Left renal cortex interstitium (tissue), 4 donors: Measurements from ENCODE around the gene SLC27A6. TPM values are rescaled to one million over a fixed set of nuclear protein-coding genes. Genes with fewer than 3 reads are reported as not detected.

Experiments
- DNase-seq, 4 donors: peaks; one replicate each; pipeline ENCODE4 v3.0.0-alpha.2; 2013; ENCODE audit warnings: low read depth in 4 of 4, low spot score in 2 of 4, missing footprints in 1 of 4
- polyA plus RNA-seq, 4 donors: library from polyadenylated mRNA; unstranded; fragments of 120-200 nt; gene quantifications; one replicate each; pipeline ENCODE4 v1.2.1, GENCODE V29; 2013; ENCODE audit not compliant: insufficient read length in 4 of 4

SLC27A6 gene
- polyA plus RNA-seq, 4 donors: 1.0 to 1.8 (median 1.3) TPM

DNA sequence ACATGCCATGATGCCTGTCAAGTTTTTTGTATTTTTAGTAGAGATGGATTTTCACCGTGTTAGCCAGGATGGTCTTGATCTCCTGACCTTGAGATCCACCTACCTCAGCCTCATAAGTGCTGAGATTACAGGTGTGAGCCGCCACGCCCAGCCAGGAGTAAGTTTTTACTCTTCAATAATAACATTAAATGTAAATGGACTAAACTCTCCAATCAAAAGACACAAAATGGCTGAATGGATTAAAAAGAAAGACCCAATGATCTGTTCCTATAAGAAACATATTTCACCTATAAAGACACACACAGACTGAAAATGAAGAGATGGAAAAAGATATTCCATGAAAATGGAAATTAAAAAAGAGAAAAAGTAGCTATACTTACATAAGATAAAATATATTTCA lies 92.0 kb downstream of the SLC27A6 start:
- DNase-seq: no peak

DNA sequence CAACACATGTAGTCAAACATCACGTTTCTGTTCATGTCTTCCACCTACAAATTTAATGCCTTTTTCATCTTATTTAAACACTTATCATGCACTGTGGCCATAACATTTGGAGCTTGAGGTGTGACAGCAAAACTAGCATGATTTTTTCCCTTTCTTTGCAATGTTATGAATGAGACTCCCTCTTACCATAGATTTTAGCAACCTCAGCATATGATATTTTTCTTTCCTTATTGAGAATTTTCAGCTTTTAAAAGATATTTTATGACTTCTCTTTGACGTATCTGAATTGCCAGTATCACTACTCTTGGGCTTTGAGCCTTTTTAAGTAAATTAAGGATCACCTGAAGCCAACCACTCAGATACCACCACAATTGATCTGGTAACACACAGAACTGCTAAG lies 96.6 kb downstream of the SLC27A6 start:
- DNase-seq: no peak

DNA sequence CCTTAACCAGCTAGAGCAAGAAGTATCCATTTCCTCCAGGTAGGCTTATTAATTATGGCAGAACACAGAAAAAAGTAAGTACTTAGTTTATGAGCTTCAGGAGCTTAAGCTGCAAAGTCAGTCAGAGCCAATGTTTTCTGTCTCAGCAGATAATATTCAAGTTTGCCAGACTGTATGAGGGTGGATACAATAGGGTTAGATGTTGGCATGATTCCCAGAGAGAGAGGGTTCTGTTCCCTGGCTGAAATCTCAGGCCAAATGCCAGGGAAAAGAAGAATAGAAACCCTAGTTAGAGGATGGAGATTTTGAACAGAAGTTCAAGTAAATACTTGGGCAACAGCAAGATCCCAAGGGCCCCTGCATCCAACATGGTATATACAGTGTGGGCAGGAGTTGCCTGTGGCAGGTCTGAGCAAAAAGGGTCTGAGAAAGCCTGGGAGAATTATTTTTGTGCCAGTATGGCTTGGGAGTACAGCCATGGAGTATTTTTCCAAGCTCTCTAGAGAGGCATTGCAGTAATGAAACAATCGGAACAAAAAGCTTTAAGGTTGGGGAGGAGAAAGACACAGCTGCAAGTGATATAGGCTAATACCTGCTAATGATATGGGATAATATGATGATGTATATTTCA lies 98.3 kb downstream of the SLC27A6 start:
- no peak for DNase-seq

DNA sequence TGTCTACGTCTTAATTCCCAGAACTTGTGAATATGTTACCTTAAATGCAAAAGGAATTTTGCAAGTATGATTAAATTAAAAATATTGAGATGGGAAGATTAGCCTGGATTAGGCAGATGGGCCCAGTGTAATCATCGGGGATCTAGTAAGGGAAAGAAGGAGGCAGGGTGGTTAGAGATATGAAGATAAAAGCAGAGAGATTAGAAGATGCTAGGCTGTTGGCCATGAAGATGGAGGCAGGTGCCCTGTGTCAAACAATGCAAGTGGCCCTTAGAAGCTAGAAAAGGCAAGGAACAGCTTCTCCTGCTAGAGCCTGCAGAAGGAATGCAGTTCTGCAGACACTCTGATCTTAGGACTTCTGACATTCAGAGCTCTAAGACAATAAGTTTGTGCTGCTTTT lies 100.4 kb downstream of the SLC27A6 start:
- DNase-seq: no peak

DNA sequence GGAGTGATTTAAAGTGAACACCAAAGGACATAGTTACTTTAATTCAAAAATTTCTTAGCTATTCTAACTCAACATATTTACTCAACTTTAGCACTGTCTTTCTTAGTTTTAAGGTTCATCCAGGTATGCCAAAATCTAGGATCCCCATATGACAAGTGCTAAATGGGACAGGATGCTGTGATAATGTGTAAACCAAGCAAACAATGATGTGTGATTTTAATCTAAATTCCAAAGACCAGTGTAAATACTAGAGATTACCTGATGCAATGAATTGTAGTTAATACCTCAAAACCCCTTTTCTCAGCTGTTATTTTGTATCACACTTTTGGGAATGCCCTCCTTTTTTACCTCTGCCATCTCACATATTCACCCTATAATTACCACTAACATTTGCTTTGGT lies 102.5 kb downstream of the SLC27A6 start:
- no peak for DNase-seq

GRCh38 chr5:129069292-129069691 lies 104.0 kb downstream of the SLC27A6 start:
- no peak for DNase-seq

GRCh38 chr5:129073111-129073510 lies 107.8 kb downstream of the SLC27A6 start:
- no peak for DNase-seq

DNA sequence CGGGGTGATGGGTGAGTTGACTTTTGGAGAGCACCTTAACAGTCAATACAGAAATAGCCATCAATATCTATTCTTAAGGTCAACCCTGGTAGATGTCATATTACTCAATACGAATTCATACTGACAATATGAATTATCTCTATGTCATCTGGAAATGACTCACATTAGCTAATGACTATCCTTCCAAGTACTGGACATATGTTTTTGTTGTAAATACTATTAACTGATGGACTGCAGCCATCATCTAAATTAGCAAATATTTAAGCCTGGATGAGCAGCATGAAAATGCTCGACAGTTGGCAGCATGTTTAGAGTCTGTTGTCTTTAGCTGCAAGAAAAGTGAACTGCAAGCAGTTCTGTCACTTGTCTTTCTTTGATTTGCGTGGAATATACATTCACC lies 109.6 kb downstream of the SLC27A6 start:
- no peak for DNase-seq

- no peak for DNase-seq
Observed at GRCh38 chr5:129077433-129078075, 112.3 kb downstream of the SLC27A6 start.

- no peak for DNase-seq
Observed at GRCh38 chr5:129078247-129078646, 113.0 kb downstream of the SLC27A6 start.

DNA sequence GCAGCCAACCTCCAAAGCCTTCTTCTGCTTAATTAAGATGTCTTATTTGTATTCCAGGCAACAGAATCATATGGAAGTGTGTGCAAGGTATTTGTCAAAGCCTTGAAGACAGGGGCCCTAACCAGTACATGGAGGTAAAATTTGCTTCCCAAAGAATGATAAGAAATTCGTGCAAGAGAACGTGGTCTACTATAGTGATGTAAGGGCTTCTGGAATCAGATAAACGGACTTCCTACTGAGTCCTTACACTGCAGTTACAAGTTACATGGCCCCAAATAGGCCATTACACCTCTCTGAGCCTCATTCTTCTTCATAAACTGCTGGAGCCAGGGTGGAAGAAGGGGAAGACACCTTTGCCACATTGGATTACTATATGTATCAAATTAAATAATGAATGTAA lies 113.4 kb downstream of the SLC27A6 start:
- DNase-seq: no peak

DNA sequence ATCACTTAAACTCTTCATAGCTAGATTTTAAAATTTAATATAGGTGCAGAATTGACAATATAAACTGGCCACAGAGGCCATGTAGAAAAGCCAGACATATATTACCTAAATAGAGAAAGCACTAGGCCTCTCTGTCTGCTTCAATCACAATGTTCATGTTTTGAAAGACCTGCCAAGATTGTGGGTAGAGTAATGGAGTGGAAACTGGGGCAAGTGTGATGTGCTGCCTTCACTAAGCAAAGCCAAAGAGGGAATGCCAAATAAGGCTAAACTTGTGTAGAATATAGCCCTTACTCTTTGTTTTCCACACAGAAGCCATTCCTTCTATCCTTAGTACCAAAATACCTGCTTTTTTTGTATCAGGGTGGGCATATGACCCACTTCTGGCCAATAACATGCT lies 114.2 kb downstream of the SLC27A6 start:
- no peak for DNase-seq

DNA sequence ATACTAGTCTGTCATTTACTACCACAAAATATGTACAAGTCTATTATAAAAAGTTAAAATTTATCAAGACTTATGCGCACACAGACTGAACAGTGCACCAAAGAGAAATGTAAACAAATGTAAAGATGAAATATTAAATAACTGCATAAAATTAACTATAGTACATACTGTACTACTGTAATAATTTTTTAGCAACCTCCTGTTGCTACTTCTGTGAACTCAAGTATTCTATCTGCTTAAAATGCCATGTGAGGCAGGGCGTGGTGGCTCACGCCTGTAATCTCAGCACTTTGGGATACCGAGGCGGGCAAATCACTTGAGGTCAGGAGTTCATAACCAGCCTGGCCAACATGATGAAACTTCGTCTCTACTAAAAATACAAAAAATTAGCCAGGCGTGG lies 115.5 kb downstream of the SLC27A6 start:
- DNase-seq: no peak

DNA sequence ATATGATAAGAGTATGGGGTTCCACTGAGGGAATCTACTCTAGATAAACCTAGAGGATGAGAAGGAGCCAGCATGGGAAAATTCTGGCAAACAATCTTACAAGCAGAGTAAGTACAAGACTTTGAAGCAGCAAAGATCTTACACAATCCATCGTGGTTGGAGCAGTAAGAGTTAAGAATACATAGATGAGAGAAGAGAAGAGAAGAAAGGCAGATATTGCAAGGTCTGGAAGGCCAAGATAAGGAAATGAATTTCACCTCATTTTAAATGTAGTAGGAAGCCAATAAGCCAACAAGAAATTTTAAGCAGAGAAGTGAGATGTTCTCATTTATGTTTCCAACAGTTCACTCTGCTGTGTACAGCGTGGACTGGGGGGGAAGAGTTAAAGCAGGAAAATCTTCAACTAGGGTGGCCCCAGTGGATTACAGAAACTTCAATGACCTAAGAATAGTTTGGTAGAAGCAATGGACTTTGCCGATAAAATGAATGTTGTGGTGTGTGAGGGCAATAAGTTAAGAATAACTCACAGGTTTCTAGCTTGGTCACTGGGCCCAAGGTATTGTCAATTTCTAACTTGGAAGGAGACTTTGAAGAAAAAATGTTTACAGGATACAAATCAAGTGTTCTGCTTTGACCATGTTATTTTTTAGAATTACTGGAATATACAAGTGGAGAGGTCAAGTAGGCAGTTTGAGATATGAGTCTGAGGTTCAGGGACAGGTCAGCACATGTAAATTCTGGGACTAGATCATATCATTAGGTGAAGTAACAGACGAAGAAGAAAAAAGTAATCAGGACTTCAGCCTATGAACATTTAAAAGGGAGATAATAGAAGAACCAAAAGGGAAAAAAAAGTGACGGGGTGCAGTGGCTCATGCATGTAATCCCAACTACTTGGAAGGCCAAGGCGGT lies 117.2 kb downstream of the SLC27A6 start:
- DNase-seq: no peak

Other genes starting within 250 kb of the SLC27A6 start
- gene ISOC1, start 129.3 kb downstream of the SLC27A6 start, polyA plus RNA-seq: 10 to 100 TPM; 39.6 to 45.4 (median 42.8) TPM